ENCODE measurements around the gene ANKRD13A. TPM values are rescaled to one million over a fixed set of nuclear protein-coding genes. Genes with fewer than 3 reads are reported as not detected.

ANKRD13A gene
- total and polyA plus RNA-seq, 12 donors: 14.0 to 29.0 (median 18.6) TPM

DNA sequence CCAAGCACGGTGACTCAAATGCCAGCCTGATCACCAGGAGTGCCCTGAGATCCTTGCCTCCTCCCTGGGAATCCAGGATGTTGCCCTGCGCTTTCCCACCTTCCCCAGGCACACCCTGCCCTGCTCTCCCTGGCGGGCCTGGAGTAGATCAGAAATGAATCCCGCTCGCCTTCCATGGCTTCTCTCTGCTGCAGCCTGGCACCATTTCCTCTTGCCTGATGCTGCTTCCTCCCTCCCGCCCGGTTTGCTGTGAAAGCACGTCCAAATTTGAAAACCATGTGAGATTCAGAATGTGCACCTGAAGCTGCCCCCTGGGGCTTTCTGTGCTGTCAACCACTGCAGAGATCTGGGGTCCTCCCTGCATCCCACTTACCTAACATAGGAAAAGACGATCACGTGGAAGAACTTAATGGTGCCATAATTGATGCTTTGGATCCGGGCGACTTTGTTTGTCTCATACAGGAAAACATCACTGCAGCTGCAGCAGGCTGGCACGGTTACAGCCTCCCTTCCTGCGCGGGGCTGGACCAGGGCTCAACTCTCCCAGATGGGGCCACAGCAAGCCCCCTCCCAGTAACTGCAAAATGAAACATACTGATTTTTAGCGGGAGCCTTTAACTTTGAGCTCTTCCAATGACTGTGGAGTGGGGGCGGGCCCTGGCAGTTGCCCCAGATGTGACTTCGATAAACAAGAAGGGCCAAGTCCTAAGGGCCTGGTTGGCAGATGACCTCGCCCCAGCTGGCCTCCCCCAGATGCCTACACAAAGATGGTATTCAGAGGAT lies 74.0 kb downstream of the ANKRD13A start:
- no peaks in the 10 kb centered on the region for H3K36me3 ChIP-seq
- WGBS, 2 donors: 33 to 35% methylated on average over 19 of the region's 19 CpGs
- peak in 7 of 8 donors; percentile 30 to 64 (median 43) for ATAC-seq
- intact Hi-C loops (cut with DNase I): no loop called here
- no peaks in the 10 kb centered on the region for H3K27me3 ChIP-seq
- DNase-seq: peak; percentile 10 to 28
- H3K4me1 ChIP-seq: peaks cover 0 to 10% (median 0%) of the 10 kb centered on the region in 9 donors
- H3K4me3 ChIP-seq: peak overlapping the region in 8 of 10 donors; percentile 17 to 57 (median 42)
- H3K27ac ChIP-seq: peak overlapping the region in 1 of 10 donors; percentile 7
- no peaks in the 10 kb centered on the region for H3K9me3 ChIP-seq
- TF ChIP-seq, protein P1, sequence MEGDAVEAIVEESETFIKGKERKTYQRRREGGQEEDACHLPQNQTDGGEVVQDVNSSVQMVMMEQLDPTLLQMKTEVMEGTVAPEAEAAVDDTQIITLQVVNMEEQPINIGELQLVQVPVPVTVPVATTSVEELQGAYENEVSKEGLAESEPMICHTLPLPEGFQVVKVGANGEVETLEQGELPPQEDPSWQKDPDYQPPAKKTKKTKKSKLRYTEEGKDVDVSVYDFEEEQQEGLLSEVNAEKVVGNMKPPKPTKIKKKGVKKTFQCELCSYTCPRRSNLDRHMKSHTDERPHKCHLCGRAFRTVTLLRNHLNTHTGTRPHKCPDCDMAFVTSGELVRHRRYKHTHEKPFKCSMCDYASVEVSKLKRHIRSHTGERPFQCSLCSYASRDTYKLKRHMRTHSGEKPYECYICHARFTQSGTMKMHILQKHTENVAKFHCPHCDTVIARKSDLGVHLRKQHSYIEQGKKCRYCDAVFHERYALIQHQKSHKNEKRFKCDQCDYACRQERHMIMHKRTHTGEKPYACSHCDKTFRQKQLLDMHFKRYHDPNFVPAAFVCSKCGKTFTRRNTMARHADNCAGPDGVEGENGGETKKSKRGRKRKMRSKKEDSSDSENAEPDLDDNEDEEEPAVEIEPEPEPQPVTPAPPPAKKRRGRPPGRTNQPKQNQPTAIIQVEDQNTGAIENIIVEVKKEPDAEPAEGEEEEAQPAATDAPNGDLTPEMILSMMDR (IDR thresholded peaks at IDR 0.05): no peak

DNA sequence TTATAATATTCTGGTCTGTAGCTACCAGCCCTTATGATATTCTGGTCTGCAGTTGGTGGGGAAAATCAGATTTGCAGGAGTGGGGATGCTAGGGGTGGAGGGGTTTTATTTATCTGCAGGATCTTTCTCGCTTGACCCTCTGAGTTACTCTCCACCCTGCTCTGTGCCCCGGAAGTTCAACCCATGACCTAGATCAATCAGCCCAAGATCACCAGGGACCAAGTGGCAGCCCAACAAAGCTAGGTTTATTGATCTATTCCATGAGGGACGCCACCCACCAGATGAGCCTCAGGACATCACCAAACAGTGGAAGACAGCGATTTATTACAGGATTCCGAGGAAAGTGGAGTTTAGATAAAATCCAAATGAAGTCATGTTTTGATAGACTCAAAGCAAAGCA lies 74.9 kb downstream of the ANKRD13A start:
- H3K4me1 ChIP-seq: peaks cover 0 to 11% (median 0%) of the 10 kb centered on the region in 9 donors
- H3K27ac ChIP-seq: peak overlapping the region in 1 of 10 donors; percentile 7
- no peaks in the 10 kb centered on the region for H3K36me3 ChIP-seq
- intact Hi-C loops (cut with DNase I): no loop called here
- WGBS, 2 donors: 82 to 85% methylated on average over 5 of the region's 5 CpGs
- TF ChIP-seq, protein P1 (IDR thresholded peaks at IDR 0.05): no peak
- no peak for ATAC-seq
- H3K4me3 ChIP-seq: no peak overlapping the region
- H3K9me3 ChIP-seq: no peaks in the 10 kb centered on the region
- H3K27me3 ChIP-seq: no peaks in the 10 kb centered on the region
- DNase-seq: no peak

DNA sequence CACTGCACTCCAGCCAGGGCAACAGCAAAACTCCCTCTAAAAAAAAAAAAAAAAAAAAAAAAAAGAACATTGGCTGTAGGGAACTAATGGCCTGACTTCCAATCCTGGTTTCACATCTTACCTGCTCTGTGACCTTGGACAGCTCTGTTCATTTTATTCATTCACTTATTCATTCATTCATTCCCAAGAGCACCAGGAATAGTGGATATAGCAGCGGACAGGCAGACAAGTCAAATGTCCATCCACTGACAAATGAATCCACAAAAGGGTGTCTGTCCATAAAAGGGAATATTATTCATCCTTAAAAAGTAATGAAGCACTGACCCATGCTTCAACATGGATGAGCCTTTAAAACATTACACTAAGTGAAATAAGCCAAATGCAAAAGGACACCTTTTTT lies 76.7 kb downstream of the ANKRD13A start:
- H3K36me3 ChIP-seq: no peaks in the 10 kb centered on the region
- WGBS, 2 donors: 97 to 100% methylated on average over 1 of the region's 1 CpG
- peaks cover 0 to 23% (median 0%) of the 10 kb centered on the region in 9 donors for H3K4me1 ChIP-seq
- no peaks in the 10 kb centered on the region for H3K27me3 ChIP-seq
- ATAC-seq (no peak), DNase-seq (no peak)
- H3K9me3 ChIP-seq: no peaks in the 10 kb centered on the region
- H3K4me3 ChIP-seq: no peak overlapping the region
- intact Hi-C loops (cut with DNase I): no loop called here
- TF ChIP-seq, protein P1 (IDR thresholded peaks at IDR 0.05): no peak
- H3K27ac ChIP-seq: no peak overlapping the region

DNA sequence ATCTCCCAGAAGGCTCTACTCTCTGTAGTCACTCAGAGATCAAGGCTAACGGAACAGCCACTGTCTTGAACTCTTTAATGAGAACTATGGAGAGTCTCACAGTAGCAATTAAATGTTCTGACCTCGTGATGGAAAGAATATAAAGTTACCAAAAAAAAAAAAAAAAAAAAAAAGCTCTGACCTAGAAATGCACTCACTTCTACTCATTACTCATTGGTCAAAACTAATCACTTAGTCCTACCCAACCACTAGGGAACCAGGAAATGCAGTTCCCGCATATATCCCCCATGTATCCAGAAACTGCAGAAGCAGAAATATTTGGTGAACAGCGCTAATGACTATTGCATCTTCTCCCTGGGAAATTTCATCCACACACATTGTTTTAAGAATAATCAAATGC lies 78.6 kb downstream of the ANKRD13A start:
- H3K27ac ChIP-seq: no peak overlapping the region

More for the DNA sequence above, 78.6 kb downstream of the ANKRD13A start:
- WGBS, 2 donors: 78 to 85% methylated on average over 4 of the region's 4 CpGs
- intact Hi-C loops (cut with DNase I): no loop called here
- H3K4me3 ChIP-seq: no peak overlapping the region
- no peaks in the 10 kb centered on the region for H3K36me3 ChIP-seq
- ATAC-seq (no peak), DNase-seq (no peak)
- no peaks in the 10 kb centered on the region for H3K9me3 ChIP-seq
- no peaks in the 10 kb centered on the region for H3K27me3 ChIP-seq
- TF ChIP-seq, protein P1 (IDR thresholded peaks at IDR 0.05): no peak
- H3K4me1 ChIP-seq: peaks cover 0 to 23% (median 0%) of the 10 kb centered on the region in 9 donors

Data from heart right ventricle (tissue), 16 donors.